SK-N-SH (cell line): ENCODE measurements around the gene RPL18.

Source experiments
- CTCF ChIP-seq: fragments of 200-600 bp; sonication (generic); IDR thresholded peaks from 2 replicates; pipeline ENCODE4 v1.6.1; 2017; ENCODE audit warnings: antibody characterized with exemption, mild to moderate bottlenecking, moderate library complexity
- EZH2phosphoT487 ChIP-seq: fragments of 200-600 bp; sonication (generic); IDR thresholded peaks from 2 replicates; pipeline ENCODE4 v1.6.1; 2017; ENCODE audit warnings: low read depth, mixed run types, mild to moderate bottlenecking, antibody characterized with exemption, moderate library complexity, borderline replicate concordance
- TEAD4 ChIP-seq: IDR thresholded peaks from 2 replicates; pipeline ENCODE4 v1.4.0; 2012; ENCODE audit warnings: mild to moderate bottlenecking, borderline replicate concordance; ENCODE audit not compliant: insufficient read depth
- YY1 ChIP-seq: IDR thresholded peaks from 2 replicates; pipeline ENCODE4 v1.4.0; 2012; ENCODE audit warnings: low read depth, mild to moderate bottlenecking
- TF ChIP-seq, protein P1 (sequence below): IDR thresholded peaks from 2 replicates; pipeline ENCODE4; 2012
- TF ChIP-seq, protein P2 (sequence below): fragments of 150-350 bp; IDR thresholded peaks from 2 replicates; pipeline ENCODE4 v1.6.1; 2017; ENCODE audit warnings: antibody characterized with exemption, low read length, low read depth, borderline replicate concordance

DNA sequence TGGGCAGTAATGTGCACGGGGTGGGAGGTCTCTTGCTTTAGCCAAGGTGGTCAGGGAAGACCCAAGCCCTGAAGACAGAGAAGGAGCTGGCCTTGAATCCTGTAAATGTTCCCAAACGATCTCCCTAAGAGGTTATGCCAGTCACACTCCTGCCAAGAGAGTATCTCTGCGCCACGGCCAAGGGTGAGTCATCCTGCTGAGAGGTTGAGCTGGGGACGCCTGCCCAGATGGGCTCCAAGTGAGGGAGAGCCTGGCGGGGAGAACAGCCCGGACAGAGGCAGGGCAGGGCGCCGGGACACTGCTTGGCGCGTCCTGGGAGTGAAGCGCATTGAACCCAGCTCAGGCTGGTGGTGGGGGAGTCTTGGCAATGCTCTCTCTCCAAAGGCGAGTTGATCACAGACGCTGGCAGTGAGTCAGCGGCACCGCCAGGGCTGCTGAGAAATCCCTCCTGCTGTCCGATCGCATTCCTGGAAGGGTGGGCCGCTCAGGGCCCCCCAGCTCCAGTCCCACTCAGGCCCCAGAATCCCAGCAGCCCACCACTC is 50.6 kb downstream of the RPL18 start:
- TF ChIP-seq, protein P1, sequence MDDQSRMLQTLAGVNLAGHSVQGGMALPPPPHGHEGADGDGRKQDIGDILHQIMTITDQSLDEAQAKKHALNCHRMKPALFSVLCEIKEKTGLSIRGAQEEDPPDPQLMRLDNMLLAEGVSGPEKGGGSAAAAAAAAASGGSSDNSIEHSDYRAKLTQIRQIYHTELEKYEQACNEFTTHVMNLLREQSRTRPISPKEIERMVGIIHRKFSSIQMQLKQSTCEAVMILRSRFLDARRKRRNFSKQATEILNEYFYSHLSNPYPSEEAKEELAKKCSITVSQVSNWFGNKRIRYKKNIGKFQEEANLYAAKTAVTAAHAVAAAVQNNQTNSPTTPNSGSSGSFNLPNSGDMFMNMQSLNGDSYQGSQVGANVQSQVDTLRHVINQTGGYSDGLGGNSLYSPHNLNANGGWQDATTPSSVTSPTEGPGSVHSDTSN: peak; percentile 55; the same call in 1 of the 2 replicates
- TF ChIP-seq CTCF: no peak
- TF ChIP-seq, protein P2, sequence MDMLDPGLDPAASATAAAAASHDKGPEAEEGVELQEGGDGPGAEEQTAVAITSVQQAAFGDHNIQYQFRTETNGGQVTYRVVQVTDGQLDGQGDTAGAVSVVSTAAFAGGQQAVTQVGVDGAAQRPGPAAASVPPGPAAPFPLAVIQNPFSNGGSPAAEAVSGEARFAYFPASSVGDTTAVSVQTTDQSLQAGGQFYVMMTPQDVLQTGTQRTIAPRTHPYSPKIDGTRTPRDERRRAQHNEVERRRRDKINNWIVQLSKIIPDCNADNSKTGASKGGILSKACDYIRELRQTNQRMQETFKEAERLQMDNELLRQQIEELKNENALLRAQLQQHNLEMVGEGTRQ: no peak
- no peak for TF ChIP-seq EZH2phosphoT487
- TF ChIP-seq YY1: no peak
- TF ChIP-seq TEAD4: no peak
